Measurements from ENCODE around the gene GPR137.

- no peak for TF ChIP-seq POLR2A (IDR thresholded peaks at IDR 0.05; ENCODE audit: low read depth, low read length)
- peak; percentile 61; the same call in 1 of the 2 replicates for TF ChIP-seq POLR2AphosphoS5 (IDR thresholded peaks at IDR 0.05; ENCODE audit: low read depth, low read length)
- no peak for TF ChIP-seq TAF1 (IDR thresholded peaks at IDR 0.05; ENCODE audit: low read depth, low read length)
- no peak for TF ChIP-seq SPI1 (IDR thresholded peaks at IDR 0.05; ENCODE audit: low read depth, low read length)
Measured at GRCh38 chr11:64244966-64245365, 40.7 kb upstream of the GPR137 start.
